HG03095 (cell line): ENCODE data around the gene TYMP.

Experiments
- ATAC-seq: cut with Tn5 transposase; IDR thresholded peaks from one replicate; pipeline ENCODE4 v1.9.1; 2021; ENCODE audit warnings: moderate library complexity; ENCODE audit not compliant: unreplicated experiment

Gene TYMP

GRCh38 chr22:50529897-50530579 is at the start of gene TYMP:
TSS of gene TYMP (minus strand) at chr22:50530012. CDS start at chr22:50529709, 303 bp downstream.
- ATAC-seq: no peak

- no peak for ATAC-seq
These were observed 49.0 kb upstream of the TYMP start for GRCh38 chr22:50578776-50579310.

GRCh38 chr22:50577987-50578775 is 48.4 kb upstream of the TYMP start, which contains the start of gene CPT1B:
TSS of gene CPT1B (minus strand) at chr22:50578427. CDS start at chr22:50577915, 512 bp downstream.
- ATAC-seq: no peak

- ATAC-seq: no peak
These were observed 47.8 kb upstream of the TYMP start for GRCh38 chr22:50577697-50577986.

- no peak for ATAC-seq
These were observed 47.2 kb upstream of the TYMP start for GRCh38 chr22:50576806-50577696.

- ATAC-seq: no peak
These were observed 46.3 kb upstream of the TYMP start for GRCh38 chr22:50576070-50576469.

GRCh38 chr22:50575426-50575941 is 45.7 kb upstream of the TYMP start:
- ATAC-seq: no peak

- ATAC-seq: no peak
These were observed 44.6 kb upstream of the TYMP start for GRCh38 chr22:50574383-50574755.

GRCh38 chr22:50573491-50574382 is 43.9 kb upstream of the TYMP start:
- no peak for ATAC-seq

- ATAC-seq: no peak
These were observed 43.2 kb upstream of the TYMP start for GRCh38 chr22:50572965-50573364.

- no peak for ATAC-seq
These were observed 41.7 kb upstream of the TYMP start for GRCh38 chr22:50571264-50572175.

- ATAC-seq: no peak
These were observed 41.0 kb upstream of the TYMP start for GRCh38 chr22:50570861-50571260.

GRCh38 chr22:50569896-50570535 is 40.2 kb upstream of the TYMP start:
- ATAC-seq: no peak

- ATAC-seq: no peak
These were observed 39.2 kb upstream of the TYMP start for GRCh38 chr22:50569041-50569459.

- no peak for ATAC-seq
These were observed 38.8 kb upstream of the TYMP start for GRCh38 chr22:50568626-50569025.

- no peak for ATAC-seq
These were observed 38.0 kb upstream of the TYMP start for GRCh38 chr22:50567721-50568252.

- no peak for ATAC-seq
These were observed 34.5 kb upstream of the TYMP start for GRCh38 chr22:50564289-50564688.
